GM12878 (cell line): ENCODE measurements around the gene ZNF335. TPM values are rescaled to one million over a fixed set of nuclear protein-coding genes. Genes with fewer than 3 reads are reported as not detected.
"Not testable (repeated sequence)": the region's sequence is repeated elsewhere in the genome, so short reads cannot be mapped to it uniquely, and the experiment has no call there.

Source experiments
- ATAC-seq: fragments of 200-7000 bp; cut with Tn5 transposase; 3 replicates; pipeline ENCODE4 v1.9.1; 2020; ENCODE audit warnings: mild to moderate bottlenecking, moderate library complexity
- BruUV-seq: library from RNA; stranded (reverse); fragments of 400-500 nt; replicated peaks from 2 replicates; lab custom pipeline; 2021; lab: Mats Ljungman, UMichigan
- CTCF ChIA-PET: fragments of 300-600 bp; sonication (Branson Sonifier 250); formaldehyde crosslinking; extraction: SDS; loops from one replicate; lab custom pipeline; 2021; ENCODE audit warnings: inconsistent platforms; lab: Yijun Ruan, JAX
- POLR2A ChIA-PET: fragments of 350-600 bp; formaldehyde crosslinking; extraction: SDS; loops from one replicate; lab custom pipeline; 2021; ENCODE audit warnings: inconsistent platforms; lab: Charles Lee
- RAD21 ChIA-PET: fragments of 300-600 bp; sonication (Branson Sonifier 250); formaldehyde crosslinking; loops from one replicate; lab custom pipeline; 2023; ENCODE audit warnings: antibody characterized with exemption; ENCODE audit not compliant: unreplicated experiment; lab: Charles Lee
- SMC1A ChIA-PET: fragments of 300-600 bp; sonication (Branson Sonifier 250); formaldehyde crosslinking; loops from one replicate; lab custom pipeline; 2023; ENCODE audit not compliant: unreplicated experiment, uncharacterized antibody; lab: Charles Lee
- DNase-seq: peaks from one replicate; pipeline ENCODE4 v3.0.0-alpha.2; 2011; ENCODE audit warnings: low read depth, low spot score
- FAIRE-seq: peaks from 3 replicates; lab custom pipeline; 2011; peaks lifted over from hg19 to GRCh38; lab: Jason Lieb, UNC
- H2AFZ ChIP-seq: 2 replicates; pipeline ENCODE4 v1.6.0; 2011; ENCODE audit warnings: low read depth, low read length, control low read depth; ENCODE audit not compliant: control insufficient read depth
- H3K27ac ChIP-seq: 2 replicates; pipeline ENCODE4 v1.5.1; 2011; ENCODE audit warnings: control low read depth; ENCODE audit not compliant: control insufficient read depth, insufficient read depth
- H3K27me3 ChIP-seq, 2 experiments: replicated peaks in 1 of 2; 2 replicates each; pipeline versions ENCODE4 v1.6.0 to v1.6.1; 2011; ENCODE audit warnings: low read length in 1 of 2; ENCODE audit not compliant: control insufficient read depth in 2 of 2, insufficient read depth in 2 of 2
- H3K36me3 ChIP-seq, 2 experiments: 2 replicates each; pipeline ENCODE4 v1.5.1; 2011; ENCODE audit warnings: low read length in 1 of 2; ENCODE audit not compliant: control insufficient read depth in 2 of 2, insufficient read depth in 2 of 2
- H3K4me1 ChIP-seq: 2 replicates; pipeline ENCODE4 v1.6.1; 2011; ENCODE audit warnings: mild to moderate bottlenecking, low read length, moderate library complexity, mixed read lengths; ENCODE audit not compliant: control insufficient read depth, insufficient read depth
- H3K4me2 ChIP-seq: 2 replicates; pipeline ENCODE4 v1.6.0; 2011; ENCODE audit warnings: control low read depth; ENCODE audit not compliant: control insufficient read depth, insufficient read depth
- H3K4me3 ChIP-seq: fragments of 200-600 bp; sonication (generic); 2 replicates; pipeline ENCODE4 v1.5.1; 2016
- H3K79me2 ChIP-seq: 2 replicates; pipeline ENCODE4 v1.6.0; 2011; ENCODE audit warnings: low read length; ENCODE audit not compliant: control insufficient read depth, insufficient read depth
- H3K9ac ChIP-seq: 2 replicates; pipeline ENCODE4 v1.8.0; 2011; ENCODE audit warnings: low read length, control low read depth, mixed read lengths; ENCODE audit not compliant: control insufficient read depth, insufficient read depth
- H3K9me3 ChIP-seq: replicated peaks from 3 replicates; pipeline ENCODE4 v1.5.1; 2011; ENCODE audit warnings: mild to moderate bottlenecking, low read length; ENCODE audit not compliant: control insufficient read depth, insufficient read depth
- H4K20me1 ChIP-seq: 2 replicates; pipeline ENCODE4 v1.6.0; 2011; ENCODE audit not compliant: control insufficient read depth, insufficient read depth
- BACH1 ChIP-seq: fragments of 450-650 bp; IDR thresholded peaks from 2 replicates; pipeline ENCODE4 v1.6.1; 2017; ENCODE audit warnings: mild to moderate bottlenecking, borderline replicate concordance
- EED ChIP-seq: sonication (generic); IDR thresholded peaks from 2 replicates; pipeline ENCODE4 v1.6.1; 2016; ENCODE audit warnings: antibody characterized with exemption, low read depth
- HDGF ChIP-seq: fragments of 450-650 bp; IDR thresholded peaks from 2 replicates; pipeline ENCODE4 v1.6.1; 2016; ENCODE audit warnings: antibody characterized with exemption
- NFIC ChIP-seq: IDR thresholded peaks from 2 replicates; pipeline ENCODE4 v1.6.1; 2012; ENCODE audit warnings: low read depth, mild to moderate bottlenecking, inconsistent platforms, low read length, moderate library complexity
- SREBF2 ChIP-seq: IDR thresholded peaks from 2 replicates; pipeline ENCODE4 v1.6.1; 2012; ENCODE audit warnings: mild to moderate bottlenecking, low read length
- YY1 ChIP-seq: IDR thresholded peaks from 2 replicates; pipeline ENCODE4 v1.6.1; 2011; ENCODE audit warnings: low read depth, mild to moderate bottlenecking, low read length
- ZNF274 ChIP-seq: IDR thresholded peaks from one replicate; pipeline ENCODE4 v1.8.0; 2011; ENCODE audit not compliant: insufficient read length, insufficient read depth
- WGBS: methylation state at CpG from one replicate; pipeline ENCODE4 v1.1.6; 2016; ENCODE audit warnings: low lambda C conversion rate; ENCODE audit not compliant: insufficient replicate concordance, insufficient coverage; ENCODE audit errors: missing lambda C conversion rate; 5-methylcytosine and 5-hydroxymethylcytosine counted together
- in situ Hi-C: fragments of 300-500 bp; cut with MboI; formaldehyde crosslinking; loops from 9 replicates; pipeline ENCODE4 v1.14.3; 2018; ENCODE audit warnings: mixed read lengths
- intact Hi-C: fragments of 100-400 bp; cut with micrococcal nuclease; formaldehyde crosslinking; loops from one replicate; pipeline ENCODE4 v1.14.2; 2022; ENCODE audit not compliant: unreplicated experiment
- polyA plus RNA-seq, 11 experiments: library from polyadenylated mRNA; depleted of rRNA in 4 of 11; unstranded in 6 of 11; stranded (reverse) in 5 of 11; fragments of >200 nt; fragmentation: Nextera tagmentation in 4 of 11; fragmentation: Illumina TruSeq in 1 of 11; extraction: Ambion mirVana in 4 of 11; extraction: Trizol in 1 of 11; gene quantifications; 1 replicate in 1 of 11; 2 replicates in 10 of 11; pipeline versions ENCODE4 v1.2.1 to v1.2.3, GENCODE V29; 2011 to 2016; ENCODE audit warnings: inconsistent platforms in 2 of 11, missing spikeins in 2 of 11, low read depth in 1 of 11
- total RNA-seq, 4 experiments: library from RNA; depleted of rRNA in 3 of 4; stranded (reverse); fragments of >200 nt in 3 of 4; fragmentation: Illumina TruSeq in 1 of 4; extraction: Trizol in 1 of 4; gene quantifications; 2 replicates each; pipeline versions ENCODE4 v1.2.1 to v1.2.3, GENCODE V29; 2013 to 2021
- TF ChIP-seq, protein P1 (sequence below): IDR thresholded peaks from 2 replicates; pipeline ENCODE4 v1.6.1; 2012; ENCODE audit warnings: mild to moderate bottlenecking, low read depth, low read length
- TF ChIP-seq, protein P2 (sequence below): IDR thresholded peaks from 2 replicates; pipeline ENCODE4 v1.6.1; 2012; ENCODE audit warnings: low read depth, low read length, improper control_type of control experiment
- TF ChIP-seq, protein P3 (sequence below): IDR thresholded peaks from 2 replicates; pipeline ENCODE4 v1.6.1; 2011; ENCODE audit warnings: low read depth, mild to moderate bottlenecking, low read length, moderate library complexity, borderline replicate concordance; ENCODE audit errors: extremely low read depth

The ZNF335 gene
- total and polyA plus RNA-seq, 10 of the 15 experiments (the other 5 are each of a cell fraction or from before 2014, with no cell fraction given), result 0.74 to 30.1 (median 14.5) TPM

DNA sequence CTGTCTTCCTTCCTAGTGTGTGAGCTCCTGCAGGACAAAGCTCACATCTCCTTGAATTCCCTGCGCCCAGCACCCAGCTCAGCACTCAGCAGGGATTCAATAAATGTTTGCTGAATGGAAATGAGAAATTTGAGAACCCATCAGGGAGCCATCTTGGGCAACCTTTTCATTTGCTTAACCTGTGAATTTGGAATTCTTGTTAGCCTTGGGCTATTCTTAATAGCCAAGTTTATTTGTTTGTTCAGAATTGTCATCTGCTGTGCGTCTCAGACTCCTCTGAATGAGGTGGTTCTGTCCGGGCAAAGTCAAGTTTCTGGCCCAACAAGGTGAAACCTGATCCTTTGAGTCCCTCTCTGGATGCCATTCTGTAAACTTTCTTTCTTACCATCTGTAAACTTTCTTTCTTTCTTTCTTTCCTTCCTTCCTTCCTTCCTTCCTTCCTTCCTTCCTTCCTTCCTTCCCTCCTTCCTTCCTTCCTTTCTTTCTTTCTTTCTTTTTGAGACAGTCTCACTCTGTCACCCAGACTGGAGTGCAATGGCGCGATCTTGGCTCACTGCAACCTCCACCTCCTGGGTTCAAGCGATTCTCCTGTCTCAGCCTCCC is 23.6 kb upstream of the ZNF335 start:
- ATAC-seq, FAIRE-seq, H3K36me3 ChIP-seq, H3K4me2 ChIP-seq, H2AFZ ChIP-seq, DNase-seq, POLR2A ChIA-PET, H3K27ac ChIP-seq, H3K79me2 ChIP-seq, intact Hi-C loops, BruUV-seq, H3K27me3 ChIP-seq, H3K9ac ChIP-seq, in situ Hi-C loops, H3K4me3 ChIP-seq, H3K9me3 ChIP-seq, H4K20me1 ChIP-seq: not testable (repeated sequence)
- 92% methylated on average over 6 of the region's 6 CpGs for WGBS
- ChIA-PET SMC1A (interaction anchor here (1.1 kb wide), 1 partner anchor 26 kb away, joined by 3 read pairs; no protein-coding TSS in a partner anchor), RAD21 (interaction anchor here (0.7 to 0.8 kb wide), 2 partner anchors 8 to 112 kb away, joined by 3 read pairs; no protein-coding TSS in a partner anchor), CTCF (interaction anchor here (0.6 to 7.9 kb wide), 5 partner anchors 9 to 181 kb away, joined by 3 to 48 read pairs (median 4); no protein-coding TSS in a partner anchor)
- peaks cover 25% of the 10 kb centered on the region for H3K4me1 ChIP-seq

DNA sequence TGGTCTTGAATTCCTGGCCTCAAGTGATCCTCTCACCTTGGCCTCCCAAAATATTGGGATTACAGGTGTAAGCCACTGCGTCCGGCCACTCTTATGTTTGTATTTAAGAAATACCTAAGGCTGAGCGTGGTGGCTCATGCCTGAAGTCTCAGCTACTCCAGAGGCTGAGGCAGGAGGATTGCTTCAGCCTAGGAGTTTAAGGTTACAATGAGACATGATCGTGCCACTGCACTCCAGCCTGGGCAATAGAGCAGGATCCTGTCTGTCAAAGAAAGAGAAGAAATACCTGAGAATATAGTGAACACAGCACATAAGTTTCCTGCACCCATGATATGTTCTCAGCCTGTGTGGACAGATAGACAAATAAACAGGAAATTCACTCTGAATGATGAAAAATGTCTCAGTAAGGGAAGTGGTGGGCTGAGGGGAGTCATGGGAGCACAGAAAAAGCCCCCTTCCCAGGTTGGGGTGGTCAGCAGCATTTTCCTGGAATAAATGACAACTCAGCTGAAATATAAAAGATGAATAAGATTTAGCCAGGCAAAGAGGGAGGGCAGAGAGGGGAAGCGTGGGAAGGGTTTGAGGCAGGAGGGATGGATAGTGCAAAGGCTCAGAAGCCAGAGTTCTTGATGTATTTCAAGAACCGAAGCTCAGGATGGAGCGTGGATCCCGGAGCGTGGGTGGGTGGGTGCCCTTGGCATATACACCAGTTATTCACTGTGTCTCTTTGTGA is 22.9 kb upstream of the ZNF335 start:
- ChIA-PET SMC1A (interaction anchor here (1.1 kb wide), 1 partner anchor 25 kb away, joined by 3 read pairs; no protein-coding TSS in a partner anchor), RAD21 (interaction anchor here (0.7 to 0.8 kb wide), 2 partner anchors 8 to 113 kb away, joined by 3 read pairs; no protein-coding TSS in a partner anchor), POLR2A (no interaction called here), CTCF (interaction anchor here (0.6 to 7.9 kb wide), 5 partner anchors 8 to 181 kb away, joined by 3 to 48 read pairs (median 4); no protein-coding TSS in a partner anchor)
- no peak for FAIRE-seq
- no TSS peak for BruUV-seq
- Histone ChIP-seq H3K9ac (no peak overlapping the region), H3K27me3 (no peaks in the 10 kb centered on the region; a peak in 1 of 4 replicates), H3K9me3 (no peaks in the 10 kb centered on the region), H3K27ac (no peak overlapping the region), H3K79me2 (no peaks in the 10 kb centered on the region), H3K4me1 (peaks cover 25% of the 10 kb centered on the region), H3K36me3 (no peaks in the 10 kb centered on the region), H3K4me2 (no peak overlapping the region), H2AFZ (no peak overlapping the region), H3K4me3 (no peak overlapping the region), H4K20me1 (no peaks in the 10 kb centered on the region)
- no peak for ATAC-seq
- in situ Hi-C loops (no loop called here), intact Hi-C loops (no loop called here)
- 60% methylated on average over 9 of the region's 9 CpGs for WGBS
- DNase-seq, result no peak
- TF ChIP-seq, protein P1, sequence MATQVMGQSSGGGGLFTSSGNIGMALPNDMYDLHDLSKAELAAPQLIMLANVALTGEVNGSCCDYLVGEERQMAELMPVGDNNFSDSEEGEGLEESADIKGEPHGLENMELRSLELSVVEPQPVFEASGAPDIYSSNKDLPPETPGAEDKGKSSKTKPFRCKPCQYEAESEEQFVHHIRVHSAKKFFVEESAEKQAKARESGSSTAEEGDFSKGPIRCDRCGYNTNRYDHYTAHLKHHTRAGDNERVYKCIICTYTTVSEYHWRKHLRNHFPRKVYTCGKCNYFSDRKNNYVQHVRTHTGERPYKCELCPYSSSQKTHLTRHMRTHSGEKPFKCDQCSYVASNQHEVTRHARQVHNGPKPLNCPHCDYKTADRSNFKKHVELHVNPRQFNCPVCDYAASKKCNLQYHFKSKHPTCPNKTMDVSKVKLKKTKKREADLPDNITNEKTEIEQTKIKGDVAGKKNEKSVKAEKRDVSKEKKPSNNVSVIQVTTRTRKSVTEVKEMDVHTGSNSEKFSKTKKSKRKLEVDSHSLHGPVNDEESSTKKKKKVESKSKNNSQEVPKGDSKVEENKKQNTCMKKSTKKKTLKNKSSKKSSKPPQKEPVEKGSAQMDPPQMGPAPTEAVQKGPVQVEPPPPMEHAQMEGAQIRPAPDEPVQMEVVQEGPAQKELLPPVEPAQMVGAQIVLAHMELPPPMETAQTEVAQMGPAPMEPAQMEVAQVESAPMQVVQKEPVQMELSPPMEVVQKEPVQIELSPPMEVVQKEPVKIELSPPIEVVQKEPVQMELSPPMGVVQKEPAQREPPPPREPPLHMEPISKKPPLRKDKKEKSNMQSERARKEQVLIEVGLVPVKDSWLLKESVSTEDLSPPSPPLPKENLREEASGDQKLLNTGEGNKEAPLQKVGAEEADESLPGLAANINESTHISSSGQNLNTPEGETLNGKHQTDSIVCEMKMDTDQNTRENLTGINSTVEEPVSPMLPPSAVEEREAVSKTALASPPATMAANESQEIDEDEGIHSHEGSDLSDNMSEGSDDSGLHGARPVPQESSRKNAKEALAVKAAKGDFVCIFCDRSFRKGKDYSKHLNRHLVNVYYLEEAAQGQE, result no peak
- no peak for TF ChIP-seq EED
- TF ChIP-seq, protein P2, sequence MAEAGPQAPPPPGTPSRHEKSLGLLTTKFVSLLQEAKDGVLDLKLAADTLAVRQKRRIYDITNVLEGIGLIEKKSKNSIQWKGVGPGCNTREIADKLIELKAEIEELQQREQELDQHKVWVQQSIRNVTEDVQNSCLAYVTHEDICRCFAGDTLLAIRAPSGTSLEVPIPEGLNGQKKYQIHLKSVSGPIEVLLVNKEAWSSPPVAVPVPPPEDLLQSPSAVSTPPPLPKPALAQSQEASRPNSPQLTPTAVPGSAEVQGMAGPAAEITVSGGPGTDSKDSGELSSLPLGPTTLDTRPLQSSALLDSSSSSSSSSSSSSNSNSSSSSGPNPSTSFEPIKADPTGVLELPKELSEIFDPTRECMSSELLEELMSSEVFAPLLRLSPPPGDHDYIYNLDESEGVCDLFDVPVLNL, result no peak
- no peak for TF ChIP-seq ZNF274
- TF ChIP-seq NFIC, result no peak
- no peak for TF ChIP-seq HDGF
- no peak for TF ChIP-seq YY1
- TF ChIP-seq BACH1, result no peak
- TF ChIP-seq SREBF2, result no peak
- TF ChIP-seq, protein P3, sequence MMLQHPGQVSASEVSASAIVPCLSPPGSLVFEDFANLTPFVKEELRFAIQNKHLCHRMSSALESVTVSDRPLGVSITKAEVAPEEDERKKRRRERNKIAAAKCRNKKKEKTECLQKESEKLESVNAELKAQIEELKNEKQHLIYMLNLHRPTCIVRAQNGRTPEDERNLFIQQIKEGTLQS, result no peak
